ENCODE data around the gene ZNF439.

GRCh38 chr19:11848594-11849469 lies at the start of gene ZNF439:
- TF ChIP-seq, protein P1, sequence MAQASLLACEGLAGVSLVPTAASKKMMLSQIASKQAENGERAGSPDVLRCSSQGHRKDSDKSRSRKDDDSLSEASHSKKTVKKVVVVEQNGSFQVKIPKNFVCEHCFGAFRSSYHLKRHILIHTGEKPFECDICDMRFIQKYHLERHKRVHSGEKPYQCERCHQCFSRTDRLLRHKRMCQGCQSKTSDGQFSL (CRISPR knock-in tag; IDR thresholded peaks at IDR 0.05): no peak
- TF ChIP-seq SKI (IDR thresholded peaks at IDR 0.05; ENCODE audit: partially characterized antibody) (no peak), HMGA1 (CRISPR knock-in tag; conservative IDR thresholded peaks at IDR 0.05) (no peak), ZNF121 (CRISPR knock-in tag; IDR thresholded peaks at IDR 0.05) (no peak), HNRNPUL1 (IDR thresholded peaks at IDR 0.05; ENCODE audit: low read depth, low read length) (no peak), TCF12 (IDR thresholded peaks at IDR 0.05) (no peak), TCF12 (CRISPR knock-in tag; IDR thresholded peaks at IDR 0.05) (no peak), XBP1 (CRISPR knock-in tag; IDR thresholded peaks at IDR 0.05) (no peak), JUNB (CRISPR knock-in tag; IDR thresholded peaks at IDR 0.05; ENCODE audit: borderline replicate concordance) (no peak), FOXK2 (IDR thresholded peaks at IDR 0.05) (no peak), SP1 (IDR thresholded peaks at IDR 0.05) (no peak), SP1 (CRISPR knock-in tag; IDR thresholded peaks at IDR 0.05) (peak; percentile 85)
- TF ChIP-seq, protein P2, sequence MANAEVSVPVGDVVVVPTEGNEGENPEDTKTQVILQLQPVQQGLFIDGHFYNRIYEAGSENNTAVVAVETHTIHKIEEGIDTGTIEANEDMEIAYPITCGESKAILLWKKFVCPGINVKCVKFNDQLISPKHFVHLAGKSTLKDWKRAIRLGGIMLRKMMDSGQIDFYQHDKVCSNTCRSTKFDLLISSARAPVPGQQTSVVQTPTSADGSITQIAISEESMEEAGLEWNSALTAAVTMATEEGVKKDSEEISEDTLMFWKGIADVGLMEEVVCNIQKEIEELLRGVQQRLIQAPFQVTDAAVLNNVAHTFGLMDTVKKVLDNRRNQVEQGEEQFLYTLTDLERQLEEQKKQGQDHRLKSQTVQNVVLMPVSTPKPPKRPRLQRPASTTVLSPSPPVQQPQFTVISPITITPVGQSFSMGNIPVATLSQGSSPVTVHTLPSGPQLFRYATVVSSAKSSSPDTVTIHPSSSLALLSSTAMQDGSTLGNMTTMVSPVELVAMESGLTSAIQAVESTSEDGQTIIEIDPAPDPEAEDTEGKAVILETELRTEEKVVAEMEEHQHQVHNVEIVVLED (CRISPR knock-in tag; IDR thresholded peaks at IDR 0.05; ENCODE audit: borderline replicate concordance): peak; percentile 73
- TF ChIP-seq, protein P3, sequence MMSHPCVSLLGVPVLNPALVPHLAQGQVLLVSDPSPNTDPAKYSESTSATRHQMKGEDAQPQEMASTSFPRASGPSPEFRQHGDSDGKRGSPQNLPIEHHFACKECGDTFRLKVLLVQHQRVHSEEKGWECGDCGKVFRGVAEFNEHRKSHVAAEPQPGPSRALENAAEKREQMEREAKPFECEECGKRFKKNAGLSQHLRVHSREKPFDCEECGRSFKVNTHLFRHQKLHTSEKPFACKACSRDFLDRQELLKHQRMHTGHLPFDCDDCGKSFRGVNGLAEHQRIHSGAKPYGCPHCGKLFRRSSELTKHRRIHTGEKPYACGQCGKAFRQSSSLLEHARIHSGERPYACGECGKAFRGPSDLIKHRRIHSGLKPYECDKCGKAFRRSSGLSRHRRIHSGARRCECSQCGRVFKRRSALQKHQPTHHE (CRISPR knock-in tag; IDR thresholded peaks at IDR 0.05; ENCODE audit: borderline replicate concordance): no peak
